Measurements from ENCODE around the gene SEC14L3. TPM values are rescaled to one million over a fixed set of nuclear protein-coding genes. Genes with fewer than 3 reads are reported as not detected.

The SEC14L3 gene
- polyA plus RNA-seq, 1 of the 3 experiments (the other 2 are of a cell fraction): not detected

GRCh38 chr22:30511911-30512310, 40.1 kb upstream of the SEC14L3 start:
- Histone ChIP-seq H3K4me3 (ENCODE audit: low read depth in 2 of 2, low read length in 1 of 2) (no peak overlapping the region), H3K27ac (ENCODE audit: low read depth in 2 of 2, low read length in 1 of 2) (no peak overlapping the region), H3K36me3 (replicated peaks in 1 of 2; ENCODE audit: control insufficient read depth in 1 of 2, insufficient read depth in 2 of 2, low read length in 1 of 2) (no peaks in the 10 kb centered on the region), H3K4me1 (ENCODE audit: control insufficient read depth in 1 of 2, insufficient read depth in 2 of 2, low read depth in 1 of 2, low read length in 1 of 2) (no peaks in the 10 kb centered on the region), H3K9me2 (no peaks in the 10 kb centered on the region), H3F3A (replicated peaks; ENCODE audit: insufficient read depth) (no peaks in the 10 kb centered on the region), H3K9ac (no peak overlapping the region), H3K4me2 (no peak overlapping the region), H2AFZ (ENCODE audit: low read depth) (no peak overlapping the region), H3K9me3 (no peaks in the 10 kb centered on the region), H3K27me3 (ENCODE audit: insufficient read depth) (peaks cover 7% of the 10 kb centered on the region; the same call in 1 of the 2 replicates), H4K20me1 (ENCODE audit: insufficient read depth) (no peaks in the 10 kb centered on the region), H3K79me2 (ENCODE audit: insufficient read depth) (no peaks in the 10 kb centered on the region)
- DNase-seq: no peak
- 70% methylated on average over 7 of the region's 7 CpGs for WGBS (ENCODE audit: low lambda C conversion rate)
- CTCF ChIA-PET: no interaction called here
- POLR2A ChIA-PET: no interaction called here
- no peak for TF ChIP-seq EZH2phosphoT487 (IDR thresholded peaks at IDR 0.05; ENCODE audit: borderline replicate concordance, low read depth)

GRCh38 chr22:30511109-30511508, 39.3 kb upstream of the SEC14L3 start:
- Histone ChIP-seq H3F3A (replicated peaks; ENCODE audit: insufficient read depth) (no peaks in the 10 kb centered on the region), H4K20me1 (ENCODE audit: insufficient read depth) (no peaks in the 10 kb centered on the region), H2AFZ (ENCODE audit: low read depth) (no peak overlapping the region), H3K36me3 (replicated peaks in 1 of 2; ENCODE audit: control insufficient read depth in 1 of 2, insufficient read depth in 2 of 2, low read length in 1 of 2) (no peaks in the 10 kb centered on the region), H3K4me2 (no peak overlapping the region), H3K9ac (no peak overlapping the region), H3K27ac (ENCODE audit: low read depth in 2 of 2, low read length in 1 of 2) (no peak overlapping the region), H3K27me3 (ENCODE audit: insufficient read depth) (peaks cover 7% of the 10 kb centered on the region; the same call in 1 of the 2 replicates), H3K4me1 (ENCODE audit: control insufficient read depth in 1 of 2, insufficient read depth in 2 of 2, low read depth in 1 of 2, low read length in 1 of 2) (peaks cover 0 to 3% of the 10 kb centered on the region in 2 experiments; a peak in 1 of 4 replicates), H3K9me2 (no peaks in the 10 kb centered on the region), H3K4me3 (ENCODE audit: low read depth in 2 of 2, low read length in 1 of 2) (no peak overlapping the region), H3K79me2 (ENCODE audit: insufficient read depth) (no peaks in the 10 kb centered on the region), H3K9me3 (no peaks in the 10 kb centered on the region)
- POLR2A ChIA-PET: no interaction called here
- DNase-seq: no peak
- no peak for TF ChIP-seq TEAD4 (IDR thresholded peaks at IDR 0.05; ENCODE audit: borderline replicate concordance, insufficient read depth)
- TF ChIP-seq, protein P1, sequence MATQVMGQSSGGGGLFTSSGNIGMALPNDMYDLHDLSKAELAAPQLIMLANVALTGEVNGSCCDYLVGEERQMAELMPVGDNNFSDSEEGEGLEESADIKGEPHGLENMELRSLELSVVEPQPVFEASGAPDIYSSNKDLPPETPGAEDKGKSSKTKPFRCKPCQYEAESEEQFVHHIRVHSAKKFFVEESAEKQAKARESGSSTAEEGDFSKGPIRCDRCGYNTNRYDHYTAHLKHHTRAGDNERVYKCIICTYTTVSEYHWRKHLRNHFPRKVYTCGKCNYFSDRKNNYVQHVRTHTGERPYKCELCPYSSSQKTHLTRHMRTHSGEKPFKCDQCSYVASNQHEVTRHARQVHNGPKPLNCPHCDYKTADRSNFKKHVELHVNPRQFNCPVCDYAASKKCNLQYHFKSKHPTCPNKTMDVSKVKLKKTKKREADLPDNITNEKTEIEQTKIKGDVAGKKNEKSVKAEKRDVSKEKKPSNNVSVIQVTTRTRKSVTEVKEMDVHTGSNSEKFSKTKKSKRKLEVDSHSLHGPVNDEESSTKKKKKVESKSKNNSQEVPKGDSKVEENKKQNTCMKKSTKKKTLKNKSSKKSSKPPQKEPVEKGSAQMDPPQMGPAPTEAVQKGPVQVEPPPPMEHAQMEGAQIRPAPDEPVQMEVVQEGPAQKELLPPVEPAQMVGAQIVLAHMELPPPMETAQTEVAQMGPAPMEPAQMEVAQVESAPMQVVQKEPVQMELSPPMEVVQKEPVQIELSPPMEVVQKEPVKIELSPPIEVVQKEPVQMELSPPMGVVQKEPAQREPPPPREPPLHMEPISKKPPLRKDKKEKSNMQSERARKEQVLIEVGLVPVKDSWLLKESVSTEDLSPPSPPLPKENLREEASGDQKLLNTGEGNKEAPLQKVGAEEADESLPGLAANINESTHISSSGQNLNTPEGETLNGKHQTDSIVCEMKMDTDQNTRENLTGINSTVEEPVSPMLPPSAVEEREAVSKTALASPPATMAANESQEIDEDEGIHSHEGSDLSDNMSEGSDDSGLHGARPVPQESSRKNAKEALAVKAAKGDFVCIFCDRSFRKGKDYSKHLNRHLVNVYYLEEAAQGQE (IDR thresholded peaks at IDR 0.05; ENCODE audit: low read depth, low read length): no peak
- no peak for TF ChIP-seq TCF12 (IDR thresholded peaks at IDR 0.05)
- no peak for TF ChIP-seq FOSL2 (IDR thresholded peaks at IDR 0.05; ENCODE audit: borderline replicate concordance, low read depth)
- no peak for TF ChIP-seq USF2 (IDR thresholded peaks at IDR 0.05; ENCODE audit: borderline replicate concordance, low read depth, low read length)
- TF ChIP-seq POLR2AphosphoS5 (IDR thresholded peaks at IDR 0.05; ENCODE audit: low read depth, low read length): no peak
- no peak for TF ChIP-seq PBX3 (IDR thresholded peaks at IDR 0.05)
- TF ChIP-seq FOXJ3 (CRISPR knock-in tag; IDR thresholded peaks at IDR 0.05): no peak
- 72% methylated on average over 9 of the region's 9 CpGs for WGBS (ENCODE audit: low lambda C conversion rate)
- CTCF ChIA-PET: interaction anchor here (1.1 kb wide), 1 partner anchor 9 kb away, joined by 3 read pairs; no protein-coding TSS in a partner anchor

Data from SK-N-SH (cell line).